CD4-positive, CD25-positive, alpha-beta regulatory T cell (primary cell): ENCODE measurements around the gene TUBGCP5. TPM values are rescaled to one million over a fixed set of nuclear protein-coding genes. Genes with fewer than 3 reads are reported as not detected.

ENCODE experiments used
- ATAC-seq, 2 donors: fragments of 150-1000 bp; cut with Tn5 transposase; one replicate each; pipeline ENCODE4 v1.10.0; 2021; ENCODE audit warnings: low read depth in 2 of 2, moderate number of reproducible peaks in 2 of 2, moderate library complexity in 1 of 2
- DNase-seq, 3 donors: peaks; one replicate each; pipeline versions ENCODE4 v3.0.0 to v3.0.0-alpha.2; 2012 to 2022; ENCODE audit warnings: mixed read lengths in 1 of 3
- H3K27ac ChIP-seq: one replicate; pipeline ENCODE4 v1.7.0; 2013; ENCODE audit warnings: mild to moderate bottlenecking, low read length; ENCODE audit not compliant: insufficient read depth, poor library complexity, severe bottlenecking
- H3K27me3 ChIP-seq: one replicate; pipeline ENCODE4 v1.7.0; 2013; ENCODE audit warnings: low read length; ENCODE audit not compliant: control insufficient read depth, insufficient read depth
- H3K36me3 ChIP-seq: one replicate; pipeline ENCODE4 v1.7.0; 2013; ENCODE audit warnings: mild to moderate bottlenecking, low read length, moderate library complexity; ENCODE audit not compliant: control insufficient read depth, insufficient read depth
- H3K4me1 ChIP-seq: 2 replicates; pipeline ENCODE4 v1.7.0; 2013; ENCODE audit warnings: mild to moderate bottlenecking, low read length; ENCODE audit not compliant: insufficient read depth, control insufficient read depth, poor library complexity, severe bottlenecking
- H3K4me3 ChIP-seq: one replicate; pipeline ENCODE4 v1.7.0; 2013; ENCODE audit warnings: low read depth, mild to moderate bottlenecking, low read length, moderate library complexity
- H3K9me3 ChIP-seq, 2 experiments: 1 replicate in 1 of 2; 2 replicates in 1 of 2; pipeline ENCODE4 v1.7.0; 2013; ENCODE audit warnings: low read length in 2 of 2, mild to moderate bottlenecking in 1 of 2, moderate library complexity in 1 of 2; ENCODE audit not compliant: control insufficient read depth in 2 of 2
- H3K27ac Mint-ChIP-seq, 3 donors: one replicate each; pipeline ENCODE4 v1.8.0; 2020 to 2022; ENCODE audit warnings: mild to moderate bottlenecking in 3 of 3, mixed read lengths in 3 of 3, moderate library complexity in 2 of 3
- H3K27me3 Mint-ChIP-seq: one replicate; pipeline ENCODE4 v1.8.0; 2022; ENCODE audit warnings: mild to moderate bottlenecking, mixed read lengths
- H3K36me3 Mint-ChIP-seq: one replicate; pipeline ENCODE4 v1.8.0; 2020; ENCODE audit warnings: mixed read lengths
- H3K4me1 Mint-ChIP-seq, 4 donors: one replicate each; pipeline ENCODE4 v1.8.0; 2020 to 2022; ENCODE audit warnings: mixed read lengths in 4 of 4, mild to moderate bottlenecking in 1 of 4
- H3K4me3 Mint-ChIP-seq, 4 donors: one replicate each; pipeline ENCODE4 v1.8.0; 2020 to 2022; ENCODE audit warnings: mild to moderate bottlenecking in 4 of 4, mixed read lengths in 4 of 4, moderate library complexity in 3 of 4
- H3K9me3 Mint-ChIP-seq, 7 donors: one replicate each; pipeline ENCODE4 v1.8.0; 2020 to 2022; ENCODE audit warnings: mixed read lengths in 7 of 7, mild to moderate bottlenecking in 3 of 7, moderate library complexity in 2 of 7
- polyA plus RNA-seq, 4 donors: library from polyadenylated mRNA; unstranded; fragments of 300-500 nt; fragmentation: Illumina TruSeq; gene quantifications; one replicate each; pipeline ENCODE4 v1.2.3, GENCODE V29; 2021
- total RNA-seq: library from RNA; stranded (reverse); gene quantifications from one replicate; pipeline ENCODE4 v1.2.3, GENCODE V29; 2022

TUBGCP5 gene
- total and polyA plus RNA-seq, 5 donors from 2014 or later = 5.0 to 20.2 (median 8.4) TPM

DNA sequence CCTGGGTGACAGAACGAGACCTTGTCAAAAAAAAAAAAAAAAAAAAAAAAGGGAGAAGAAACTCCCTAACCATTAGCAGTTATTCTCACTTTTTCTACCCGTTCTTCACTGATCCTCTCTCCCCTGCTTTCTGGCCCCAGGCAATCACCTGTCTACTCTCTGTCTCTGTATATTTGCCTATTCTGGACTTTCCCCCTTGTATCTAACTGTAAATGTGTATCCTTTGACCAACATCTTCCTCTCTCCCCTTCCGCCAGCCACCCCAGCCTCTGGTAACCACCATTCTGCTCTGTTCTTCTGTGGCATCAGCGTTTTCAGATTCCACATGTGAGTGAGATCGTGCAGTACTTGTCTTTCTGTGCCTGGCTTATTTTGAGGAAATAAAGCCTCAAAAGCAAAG is 66.1 kb downstream of the TUBGCP5 start:
- H3K36me3 ChIP-seq = no peaks in the 10 kb centered on the region
- H3K27me3 ChIP-seq = no peaks in the 10 kb centered on the region
- Mint-ChIP-seq H3K27me3 (peaks cover 8% of the 10 kb centered on the region), H3K27ac (no peak overlapping the region), H3K4me1 (peaks cover under 1 to 1% (median under 1%) of the 10 kb centered on the region in 4 donors), H3K36me3 (no peaks in the 10 kb centered on the region), H3K9me3 (peaks cover 0 to 6% (median 0%) of the 10 kb centered on the region in 7 donors), H3K4me3 (no peak overlapping the region)
- no peaks in the 10 kb centered on the region for H3K9me3 ChIP-seq
- no peak for DNase-seq
- H3K27ac ChIP-seq = no peak overlapping the region
- no peak overlapping the region for H3K4me3 ChIP-seq
- ATAC-seq = no peak
- no peaks in the 10 kb centered on the region for H3K4me1 ChIP-seq

DNA sequence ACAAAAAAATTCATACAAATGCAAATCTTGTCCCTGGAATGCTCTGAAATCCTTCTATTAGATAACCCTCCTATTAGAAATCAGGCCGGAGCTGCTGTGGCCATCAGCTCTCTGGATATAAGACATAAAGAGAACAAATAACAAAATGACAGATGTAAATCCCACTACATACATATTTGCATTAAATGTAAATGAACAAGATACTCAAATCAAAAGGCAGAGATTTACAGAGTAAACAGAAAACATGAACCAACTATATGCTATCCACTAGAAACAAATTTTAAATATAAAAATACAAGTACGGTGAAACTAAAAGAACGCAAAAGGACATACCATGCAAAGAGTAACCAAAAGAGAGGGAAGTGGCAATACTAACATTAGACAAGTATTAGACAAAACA is 69.9 kb downstream of the TUBGCP5 start:
- ATAC-seq = no peak
- Mint-ChIP-seq H3K9me3 (peaks cover 0 to 6% (median 0%) of the 10 kb centered on the region in 7 donors), H3K27ac (no peak overlapping the region), H3K4me1 (no peaks in the 10 kb centered on the region), H3K4me3 (no peak overlapping the region), H3K27me3 (peaks cover 4% of the 10 kb centered on the region), H3K36me3 (no peaks in the 10 kb centered on the region)
- Histone ChIP-seq H3K4me1 (no peaks in the 10 kb centered on the region), H3K9me3 (no peaks in the 10 kb centered on the region), H3K27me3 (no peaks in the 10 kb centered on the region), H3K36me3 (no peaks in the 10 kb centered on the region), H3K27ac (no peak overlapping the region), H3K4me3 (no peak overlapping the region)
- DNase-seq = no peak

DNA sequence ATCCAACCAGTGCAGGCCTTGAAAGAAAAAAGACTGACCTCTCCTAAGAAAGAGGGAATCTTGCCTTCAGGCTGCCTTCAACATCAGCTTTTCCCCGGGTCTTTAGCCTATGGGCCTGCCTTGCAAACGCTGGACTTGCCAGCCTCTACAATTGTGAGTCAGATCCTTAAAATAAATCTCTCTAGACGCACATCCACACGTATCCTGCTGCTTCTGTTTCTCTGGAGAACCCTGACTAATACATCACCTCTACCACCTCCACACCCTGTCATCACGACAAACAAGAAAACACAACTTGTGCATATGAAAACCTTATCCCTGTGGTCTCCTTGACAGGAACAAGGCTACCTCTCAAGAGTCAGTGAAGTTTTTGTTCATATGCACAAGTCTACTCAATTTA is 71.0 kb downstream of the TUBGCP5 start:
- Mint-ChIP-seq H3K27me3 (peaks cover 4% of the 10 kb centered on the region), H3K9me3 (peaks cover 0 to 6% (median 0%) of the 10 kb centered on the region in 7 donors), H3K4me3 (no peak overlapping the region), H3K36me3 (no peaks in the 10 kb centered on the region), H3K27ac (no peak overlapping the region), H3K4me1 (no peaks in the 10 kb centered on the region)
- no peaks in the 10 kb centered on the region for H3K4me1 ChIP-seq
- no peak overlapping the region for H3K4me3 ChIP-seq
- H3K9me3 ChIP-seq = no peaks in the 10 kb centered on the region
- DNase-seq (no peak), ATAC-seq (no peak)
- no peaks in the 10 kb centered on the region for H3K27me3 ChIP-seq
- no peaks in the 10 kb centered on the region for H3K36me3 ChIP-seq
- no peak overlapping the region for H3K27ac ChIP-seq

DNA sequence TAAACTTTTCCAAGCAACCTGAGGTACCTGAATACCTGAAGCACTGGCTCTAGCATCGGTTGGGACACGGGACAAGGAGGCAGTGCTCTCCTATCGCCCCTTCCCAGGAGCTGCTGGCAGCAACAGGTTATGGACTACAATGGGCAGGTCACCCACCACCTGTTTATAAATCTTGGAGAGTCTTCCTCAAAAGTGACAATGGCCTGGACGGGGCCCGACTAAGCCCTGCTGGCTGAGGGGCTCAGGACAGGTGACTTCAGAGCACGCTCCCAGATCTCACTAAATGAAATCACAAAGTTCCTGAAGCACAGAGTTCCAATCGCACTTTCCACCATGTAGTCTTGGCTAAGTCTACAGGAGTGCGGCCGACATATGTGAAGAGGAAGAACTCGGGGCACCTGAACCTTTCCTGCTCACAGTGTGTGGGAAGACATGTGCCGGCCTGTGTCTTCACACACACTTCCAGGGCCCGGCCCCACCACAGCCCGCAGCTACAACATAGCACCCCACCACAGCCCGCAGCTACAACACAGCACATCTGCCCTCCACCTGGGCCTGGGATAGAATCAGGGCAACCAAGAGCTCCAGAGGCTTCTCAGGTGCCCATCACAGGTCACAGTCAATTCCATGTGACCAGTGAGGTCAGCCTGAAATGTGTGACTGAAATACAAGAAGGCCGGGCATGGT is 72.1 kb downstream of the TUBGCP5 start:
- ATAC-seq (no peak), DNase-seq (no peak)
- no peaks in the 10 kb centered on the region for H3K9me3 ChIP-seq
- H3K27me3 ChIP-seq = no peaks in the 10 kb centered on the region
- no peak overlapping the region for H3K27ac Mint-ChIP-seq
- H3K27ac ChIP-seq = no peak overlapping the region
- no peak overlapping the region for H3K4me3 ChIP-seq
- H3K4me1 Mint-ChIP-seq = no peaks in the 10 kb centered on the region
- no peaks in the 10 kb centered on the region for H3K4me1 ChIP-seq
- peaks cover 4% of the 10 kb centered on the region for H3K27me3 Mint-ChIP-seq
- H3K36me3 Mint-ChIP-seq = no peaks in the 10 kb centered on the region
- peaks cover 0 to 6% (median 0%) of the 10 kb centered on the region in 7 donors for H3K9me3 Mint-ChIP-seq
- H3K4me3 Mint-ChIP-seq = no peak overlapping the region
- H3K36me3 ChIP-seq = no peaks in the 10 kb centered on the region

DNA sequence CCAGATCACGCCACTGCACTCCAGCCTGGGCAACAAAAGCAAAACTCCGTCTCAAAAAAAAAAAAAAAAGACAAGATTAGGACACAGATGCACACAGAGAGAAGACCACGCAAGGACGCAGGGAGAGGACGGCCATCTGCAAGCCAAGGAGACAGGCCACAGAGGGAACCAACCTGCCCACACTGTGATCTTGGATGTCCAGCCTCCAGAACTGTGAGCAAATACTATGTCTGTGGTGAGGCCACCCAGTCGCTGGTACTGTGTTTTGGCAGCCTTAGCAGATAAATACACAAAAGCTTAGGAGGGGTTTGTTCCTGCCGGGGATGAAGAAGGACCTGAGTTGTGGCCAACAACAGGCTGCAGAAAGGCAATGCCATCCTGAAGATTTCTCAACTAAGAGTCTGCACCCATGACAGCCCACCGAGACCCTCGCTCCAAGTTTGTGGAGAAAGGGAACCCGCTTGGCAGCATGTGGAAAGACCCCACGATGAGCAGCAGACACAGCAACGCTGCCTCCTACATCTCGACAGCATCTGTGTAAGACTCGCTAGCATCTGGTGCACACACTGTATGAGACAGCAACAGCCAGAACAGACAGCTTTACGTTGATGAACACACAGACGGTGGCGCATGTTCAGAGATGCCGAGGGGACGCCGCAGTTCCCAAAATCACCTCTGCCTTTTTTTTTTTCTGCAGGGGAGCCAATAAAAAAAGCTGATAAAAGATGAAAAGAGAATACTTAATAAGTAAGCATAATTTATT is 72.9 kb downstream of the TUBGCP5 start:
- Mint-ChIP-seq H3K27ac (no peak overlapping the region), H3K27me3 (peaks cover 4% of the 10 kb centered on the region), H3K4me1 (no peaks in the 10 kb centered on the region), H3K9me3 (peaks cover 0 to 6% (median 0%) of the 10 kb centered on the region in 7 donors), H3K4me3 (no peak overlapping the region), H3K36me3 (no peaks in the 10 kb centered on the region)
- H3K4me1 ChIP-seq = no peaks in the 10 kb centered on the region
- no peaks in the 10 kb centered on the region for H3K27me3 ChIP-seq
- no peak for ATAC-seq
- H3K9me3 ChIP-seq = no peaks in the 10 kb centered on the region
- no peaks in the 10 kb centered on the region for H3K36me3 ChIP-seq
- H3K4me3 ChIP-seq = no peak overlapping the region
- H3K27ac ChIP-seq = no peak overlapping the region
- no peak for DNase-seq

DNA sequence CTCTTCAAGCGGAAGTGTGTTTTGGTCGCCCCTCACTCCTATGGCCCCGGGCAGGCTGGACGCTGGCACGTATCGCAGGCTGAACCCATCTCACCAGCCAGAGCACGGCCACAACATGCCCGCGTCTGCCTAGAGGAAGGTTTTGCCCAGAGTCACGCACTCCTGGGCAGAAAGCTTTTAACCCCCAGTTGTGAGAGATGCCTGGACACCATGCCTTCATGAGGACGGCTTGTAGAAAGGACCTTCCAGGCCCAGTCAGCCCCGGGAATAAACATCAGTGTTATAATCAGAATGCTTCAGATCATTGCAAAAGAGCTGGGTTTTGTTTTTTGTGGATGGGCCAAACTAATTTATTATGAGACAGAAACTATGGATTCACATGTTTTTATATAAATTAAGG is 75.7 kb downstream of the TUBGCP5 start:
- Mint-ChIP-seq H3K27ac (no peak overlapping the region), H3K4me3 (no peak overlapping the region), H3K36me3 (no peaks in the 10 kb centered on the region), H3K9me3 (no peaks in the 10 kb centered on the region), H3K4me1 (no peaks in the 10 kb centered on the region), H3K27me3 (peaks cover 4% of the 10 kb centered on the region)
- H3K4me3 ChIP-seq = no peak overlapping the region
- no peaks in the 10 kb centered on the region for H3K9me3 ChIP-seq
- no peak for DNase-seq
- no peak overlapping the region for H3K27ac ChIP-seq
- no peaks in the 10 kb centered on the region for H3K36me3 ChIP-seq
- H3K27me3 ChIP-seq = no peaks in the 10 kb centered on the region
- no peaks in the 10 kb centered on the region for H3K4me1 ChIP-seq
- no peak for ATAC-seq

DNA sequence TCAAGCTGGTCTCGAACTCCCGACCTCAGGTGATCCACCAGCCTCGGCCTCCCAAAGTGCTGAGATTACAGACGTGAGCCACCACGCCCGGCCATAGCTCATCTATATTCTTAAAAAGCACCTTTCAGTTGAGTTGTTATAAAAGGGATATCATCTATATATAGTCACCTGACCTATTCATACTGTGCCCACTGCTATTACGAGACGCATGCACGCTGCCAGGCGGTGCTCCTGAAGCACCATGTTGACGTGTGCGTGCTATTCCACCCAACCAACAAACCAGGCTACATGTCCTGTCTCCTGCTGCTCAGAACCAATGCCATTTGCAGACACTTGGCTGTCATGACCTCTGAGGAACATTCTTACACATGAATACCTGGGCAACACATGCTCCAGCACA is 76.8 kb downstream of the TUBGCP5 start:
- H3K4me3 Mint-ChIP-seq = no peak overlapping the region
- no peaks in the 10 kb centered on the region for H3K27me3 Mint-ChIP-seq
- no peak overlapping the region for H3K27ac ChIP-seq
- H3K36me3 ChIP-seq = no peaks in the 10 kb centered on the region
- no peak overlapping the region for H3K27ac Mint-ChIP-seq
- no peaks in the 10 kb centered on the region for H3K4me1 Mint-ChIP-seq
- ATAC-seq (no peak), DNase-seq (no peak)
- H3K4me3 ChIP-seq = no peak overlapping the region
- no peaks in the 10 kb centered on the region for H3K27me3 ChIP-seq
- H3K9me3 Mint-ChIP-seq = no peaks in the 10 kb centered on the region
- H3K4me1 ChIP-seq = no peaks in the 10 kb centered on the region
- H3K9me3 ChIP-seq = no peaks in the 10 kb centered on the region
- H3K36me3 Mint-ChIP-seq = no peaks in the 10 kb centered on the region

DNA sequence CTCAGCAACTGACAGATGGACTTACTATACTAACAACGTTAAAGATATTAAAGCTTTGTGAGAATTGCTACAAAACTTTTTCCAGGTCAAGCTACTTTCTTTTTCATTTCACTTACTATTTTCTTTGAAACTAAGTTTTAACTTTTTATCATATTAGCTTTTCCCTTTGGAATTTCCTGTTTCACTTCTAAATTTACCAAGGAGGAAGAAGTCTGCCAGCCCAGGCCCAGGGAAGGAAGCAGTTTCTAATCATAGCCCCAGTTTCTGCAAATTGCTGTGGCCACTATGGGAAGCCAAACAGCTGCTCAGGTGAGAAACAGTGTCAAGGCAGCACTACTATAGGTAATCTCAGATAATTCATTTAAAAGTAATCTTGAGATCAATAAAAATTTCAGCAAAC is 77.6 kb downstream of the TUBGCP5 start:
- Histone ChIP-seq H3K27ac (no peak overlapping the region), H3K4me3 (no peak overlapping the region), H3K36me3 (no peaks in the 10 kb centered on the region), H3K9me3 (no peaks in the 10 kb centered on the region), H3K27me3 (no peaks in the 10 kb centered on the region), H3K4me1 (no peaks in the 10 kb centered on the region)
- Mint-ChIP-seq H3K27ac (no peak overlapping the region), H3K4me3 (peak overlapping the region in 1 of 4 donors; percentile 10), H3K9me3 (no peaks in the 10 kb centered on the region), H3K27me3 (no peaks in the 10 kb centered on the region), H3K4me1 (no peaks in the 10 kb centered on the region), H3K36me3 (no peaks in the 10 kb centered on the region)
- ATAC-seq (no peak), DNase-seq (no peak)
